ENCODE measurements around the gene VILL.
A peak's percentile ranks its signal among the peaks of the same experiment; 100 is the strongest.
"Not testable (repeated sequence)": the region's sequence is repeated elsewhere in the genome, so short reads cannot be mapped to it uniquely, and the experiment has no call there.

Gene VILL

GRCh38 chr3:38031022-38031994 is 40.7 kb downstream of the VILL start:
- no peak overlapping the region for H3K9ac ChIP-seq (ENCODE audit: insufficient read length, low read depth)
- peaks cover 19% of the 10 kb centered on the region for H3K4me1 ChIP-seq (ENCODE audit: insufficient read depth, insufficient read length)
- H3K4me3 ChIP-seq (ENCODE audit: insufficient read length, low read depth) = no peak overlapping the region
- H3K9me3 ChIP-seq (ENCODE audit: insufficient read depth, low read length) = no peaks in the 10 kb centered on the region
- DNase-seq (ENCODE audit: low read depth, low spot score) = no peak
- no peaks in the 10 kb centered on the region for H3K36me3 ChIP-seq (ENCODE audit: insufficient read depth, insufficient read length, low read length)
- TF ChIP-seq YY1 (IDR thresholded peaks at IDR 0.05; ENCODE audit: insufficient read depth, insufficient read length) (no peak), ZNF274 (IDR thresholded peaks at IDR 0.05; ENCODE audit: low read depth, low read length) (no peak), SUZ12 (IDR thresholded peaks at IDR 0.05; ENCODE audit: extremely low read depth, insufficient read depth, insufficient read length) (no peak)
- H3K27me3 ChIP-seq (ENCODE audit: insufficient read depth, insufficient read length) = peaks cover 60% of the 10 kb centered on the region

GRCh38 chr3:38032328-38032865 is 41.8 kb downstream of the VILL start:
- TF ChIP-seq SUZ12 (IDR thresholded peaks at IDR 0.05; ENCODE audit: extremely low read depth, insufficient read depth, insufficient read length) (no peak), YY1 (IDR thresholded peaks at IDR 0.05; ENCODE audit: insufficient read depth, insufficient read length) (no peak), ZNF274 (IDR thresholded peaks at IDR 0.05; ENCODE audit: low read depth, low read length) (no peak)
- peaks cover 50% of the 10 kb centered on the region for H3K27me3 ChIP-seq (ENCODE audit: insufficient read depth, insufficient read length)
- DNase-seq (ENCODE audit: low read depth, low spot score) = no peak

GRCh38 chr3:38033586-38033985 is 43.0 kb downstream of the VILL start:
- H3K9ac ChIP-seq (ENCODE audit: insufficient read length, low read depth); H3K36me3 ChIP-seq (ENCODE audit: insufficient read depth, insufficient read length, low read length); H3K9me3 ChIP-seq (ENCODE audit: insufficient read depth, low read length); DNase-seq (ENCODE audit: low read depth, low spot score); H3K4me3 ChIP-seq (ENCODE audit: insufficient read length, low read depth): not testable (repeated sequence)
- peaks cover 20% of the 10 kb centered on the region for H3K4me1 ChIP-seq (ENCODE audit: insufficient read depth, insufficient read length)
- peaks cover 44% of the 10 kb centered on the region for H3K27me3 ChIP-seq (ENCODE audit: insufficient read depth, insufficient read length)

More at GRCh38 chr3:38032328-38032865, 41.8 kb downstream of the VILL start:
- Histone ChIP-seq H3K4me1 (ENCODE audit: insufficient read depth, insufficient read length) (peaks cover 22% of the 10 kb centered on the region), H3K9me3 (ENCODE audit: insufficient read depth, low read length) (no peaks in the 10 kb centered on the region), H3K9ac (ENCODE audit: insufficient read length, low read depth) (no peak overlapping the region), H3K4me3 (ENCODE audit: insufficient read length, low read depth) (no peak overlapping the region), H3K36me3 (ENCODE audit: insufficient read depth, insufficient read length, low read length) (no peaks in the 10 kb centered on the region)

- not testable (repeated sequence) for H3K4me3 ChIP-seq (ENCODE audit: insufficient read length, low read depth); H3K9me3 ChIP-seq (ENCODE audit: insufficient read depth, low read length); H3K9ac ChIP-seq (ENCODE audit: insufficient read length, low read depth); DNase-seq (ENCODE audit: low read depth, low spot score); H3K36me3 ChIP-seq (ENCODE audit: insufficient read depth, insufficient read length, low read length)
- peaks cover 44% of the 10 kb centered on the region for H3K27me3 ChIP-seq (ENCODE audit: insufficient read depth, insufficient read length)
- H3K4me1 ChIP-seq (ENCODE audit: insufficient read depth, insufficient read length) = peaks cover 19% of the 10 kb centered on the region
These were observed 43.7 kb downstream of the VILL start for GRCh38 chr3:38034335-38034734.

GRCh38 chr3:38036286-38036685 is 45.7 kb downstream of the VILL start:
- H3K36me3 ChIP-seq (ENCODE audit: insufficient read depth, insufficient read length, low read length) = no peaks in the 10 kb centered on the region
- H3K4me1 ChIP-seq (ENCODE audit: insufficient read depth, insufficient read length) = peaks cover 11% of the 10 kb centered on the region
- no peak for DNase-seq (ENCODE audit: low read depth, low spot score)
- no peak overlapping the region for H3K9ac ChIP-seq (ENCODE audit: insufficient read length, low read depth)
- TF ChIP-seq ZNF274 (IDR thresholded peaks at IDR 0.05; ENCODE audit: low read depth, low read length) = no peak
- no peak for TF ChIP-seq SUZ12 (IDR thresholded peaks at IDR 0.05; ENCODE audit: extremely low read depth, insufficient read depth, insufficient read length)
- TF ChIP-seq YY1 (IDR thresholded peaks at IDR 0.05; ENCODE audit: insufficient read depth, insufficient read length) = no peak
- H3K27me3 ChIP-seq (ENCODE audit: insufficient read depth, insufficient read length) = peaks cover 42% of the 10 kb centered on the region
- H3K4me3 ChIP-seq (ENCODE audit: insufficient read length, low read depth) = no peak overlapping the region
- no peaks in the 10 kb centered on the region for H3K9me3 ChIP-seq (ENCODE audit: insufficient read depth, low read length)

- H3K27me3 ChIP-seq (ENCODE audit: insufficient read depth, insufficient read length) = peaks cover 36% of the 10 kb centered on the region
- H3K9me3 ChIP-seq (ENCODE audit: insufficient read depth, low read length) = no peaks in the 10 kb centered on the region
- TF ChIP-seq ZNF274 (IDR thresholded peaks at IDR 0.05; ENCODE audit: low read depth, low read length) = no peak
- TF ChIP-seq SUZ12 (IDR thresholded peaks at IDR 0.05; ENCODE audit: extremely low read depth, insufficient read depth, insufficient read length) = no peak
- no peak for TF ChIP-seq YY1 (IDR thresholded peaks at IDR 0.05; ENCODE audit: insufficient read depth, insufficient read length)
- no peaks in the 10 kb centered on the region for H3K36me3 ChIP-seq (ENCODE audit: insufficient read depth, insufficient read length, low read length)
- no peak overlapping the region for H3K9ac ChIP-seq (ENCODE audit: insufficient read length, low read depth)
- no peak overlapping the region for H3K4me3 ChIP-seq (ENCODE audit: insufficient read length, low read depth)
- peaks cover 9% of the 10 kb centered on the region for H3K4me1 ChIP-seq (ENCODE audit: insufficient read depth, insufficient read length)
- DNase-seq (ENCODE audit: low read depth, low spot score) = no peak
These were observed 46.3 kb downstream of the VILL start for GRCh38 chr3:38036906-38037305.

- Histone ChIP-seq H3K4me1 (ENCODE audit: insufficient read depth, insufficient read length) (peaks cover 9% of the 10 kb centered on the region), H3K36me3 (ENCODE audit: insufficient read depth, insufficient read length, low read length) (no peaks in the 10 kb centered on the region), H3K9ac (ENCODE audit: insufficient read length, low read depth) (peak overlapping the region; percentile 2), H3K27me3 (ENCODE audit: insufficient read depth, insufficient read length) (peaks cover 29% of the 10 kb centered on the region), H3K9me3 (ENCODE audit: insufficient read depth, low read length) (no peaks in the 10 kb centered on the region), H3K4me3 (ENCODE audit: insufficient read length, low read depth) (peak overlapping the region; percentile 62)
- TF ChIP-seq ZNF274 (IDR thresholded peaks at IDR 0.05; ENCODE audit: low read depth, low read length) (no peak), YY1 (IDR thresholded peaks at IDR 0.05; ENCODE audit: insufficient read depth, insufficient read length) (no peak), SUZ12 (IDR thresholded peaks at IDR 0.05; ENCODE audit: extremely low read depth, insufficient read depth, insufficient read length) (no peak)
- no peak for DNase-seq (ENCODE audit: low read depth, low spot score)
These were observed 47.9 kb downstream of the VILL start for GRCh38 chr3:38038447-38038911.
